Activated CD4-positive, alpha-beta T cell treated with anti-CD3 and anti-CD28 coated beads, Interleukin-2, Interleukin-6, amounts not matched to agents 100 ng/mL and 50 ng/mL, durations not matched to agents 16 hours and 8 hours (primary cell): ENCODE data around the gene TMPRSS4.

Source experiments
- DNase-seq: peaks from one replicate; pipeline ENCODE4 v3.0.0-alpha.2; 2020

TMPRSS4 gene

DNA sequence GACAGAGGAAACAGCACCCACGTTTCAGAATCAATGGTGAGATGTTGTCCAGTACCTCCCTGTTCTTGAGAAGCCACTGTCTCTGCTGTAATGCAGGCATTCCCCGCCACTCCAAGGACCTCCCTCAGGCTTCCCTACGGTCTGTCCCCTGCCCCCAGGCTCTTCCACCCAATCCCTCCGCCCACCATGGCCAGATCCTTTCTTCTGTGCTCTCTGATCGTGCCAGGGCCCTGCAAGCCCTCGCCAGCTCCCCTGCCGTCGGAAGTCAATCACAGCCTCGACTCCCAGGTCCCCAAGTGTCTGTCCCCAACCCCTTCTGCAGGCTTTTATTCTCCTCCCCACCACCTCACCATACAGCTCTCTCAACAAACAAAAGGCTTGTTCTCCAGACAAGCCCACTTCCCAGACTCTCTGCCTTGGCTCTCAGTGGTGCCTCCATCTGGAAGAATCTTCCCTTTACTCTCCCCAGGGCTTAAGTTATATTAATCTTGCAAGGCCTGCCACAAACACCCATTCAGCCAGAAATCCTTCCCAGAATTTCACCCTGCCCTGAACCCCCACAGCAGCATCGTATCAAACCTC lies 62.1 kb downstream of the TMPRSS4 start:
- no peak for DNase-seq

DNA sequence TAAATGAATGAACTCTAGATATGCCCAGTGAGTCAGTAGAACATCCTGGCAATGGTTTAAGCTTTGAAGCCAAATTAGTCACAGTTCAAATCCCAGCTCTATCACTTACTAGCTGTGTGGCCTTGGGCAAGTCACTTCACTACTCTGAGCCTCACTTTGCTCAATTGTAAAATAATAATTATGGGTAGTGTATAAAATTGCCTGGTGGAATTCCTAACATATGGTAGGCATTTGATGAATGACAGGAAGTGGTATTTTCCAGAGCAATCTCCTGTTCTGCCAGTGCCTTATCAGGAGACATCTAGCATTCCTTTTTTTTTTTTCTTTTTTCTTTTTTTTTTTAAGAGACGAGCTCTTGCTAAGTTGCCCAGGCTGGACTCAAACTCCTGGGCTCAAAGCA lies 62.7 kb downstream of the TMPRSS4 start:
- DNase-seq: no peak

DNA sequence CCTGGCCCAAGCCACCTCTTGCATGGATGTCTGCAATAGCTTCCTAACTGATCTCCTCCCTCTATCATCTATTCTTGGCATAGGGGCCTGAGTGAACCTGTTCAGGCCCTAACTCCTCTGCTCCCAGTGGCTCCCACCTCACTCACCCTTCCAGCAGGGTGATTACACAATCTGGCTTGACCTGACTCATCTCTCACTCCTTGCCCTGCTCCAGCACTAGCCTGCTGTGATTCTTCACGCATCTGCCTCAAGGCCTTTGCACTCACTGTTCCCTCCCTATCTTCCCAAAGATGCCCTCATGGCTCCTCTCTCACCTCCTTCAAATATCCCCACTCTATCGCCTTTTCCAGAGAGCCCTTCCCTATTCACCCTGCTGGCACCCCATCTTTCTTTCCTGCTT lies 65.2 kb downstream of the TMPRSS4 start:
- DNase-seq: no peak

DNA sequence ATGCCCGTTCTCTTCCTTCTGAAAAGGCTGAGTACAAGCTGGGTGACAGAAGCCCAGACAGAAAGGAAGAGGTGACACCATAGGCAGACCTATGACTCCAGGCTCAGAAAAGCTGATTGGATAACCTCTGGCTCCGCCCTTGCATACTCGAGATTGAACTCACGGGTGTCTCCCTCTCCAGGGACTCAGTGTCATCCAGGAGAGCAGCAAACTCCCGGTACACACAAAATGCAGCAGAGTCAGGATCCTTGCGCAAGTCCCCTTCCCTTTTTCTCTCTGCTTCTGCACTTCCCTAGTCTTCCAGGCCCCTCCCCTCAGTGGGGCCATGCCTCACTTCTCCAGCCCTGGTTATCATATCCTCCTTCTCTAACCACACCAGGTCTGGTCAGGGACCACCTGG lies 65.9 kb downstream of the TMPRSS4 start:
- no peak for DNase-seq

DNA sequence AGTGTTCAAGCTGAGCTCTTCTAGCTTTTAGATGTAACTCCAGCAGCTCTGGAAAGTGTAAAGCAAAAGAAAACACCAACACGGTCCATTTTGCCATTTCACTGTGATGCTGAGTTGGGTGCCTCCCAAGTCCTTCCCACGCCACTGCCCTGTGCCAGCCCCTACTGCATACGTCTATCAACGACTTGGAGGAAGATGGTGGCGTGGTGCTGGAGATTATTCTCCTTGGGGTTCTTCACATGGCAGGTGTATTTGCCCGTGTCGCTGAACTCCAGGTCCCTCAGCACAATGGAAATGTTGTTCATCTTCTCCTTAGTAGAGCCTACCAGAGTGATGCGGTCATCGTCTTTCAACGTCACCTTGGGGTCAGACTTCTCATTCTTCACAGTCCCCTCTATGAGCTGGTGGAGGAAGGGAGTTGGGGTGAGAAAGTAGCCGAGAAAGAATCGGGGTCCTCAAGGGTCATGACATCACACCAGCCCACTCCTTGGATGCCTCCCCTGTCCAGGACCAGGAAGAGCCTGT lies 66.8 kb downstream of the TMPRSS4 start:
- no peak for DNase-seq

DNA sequence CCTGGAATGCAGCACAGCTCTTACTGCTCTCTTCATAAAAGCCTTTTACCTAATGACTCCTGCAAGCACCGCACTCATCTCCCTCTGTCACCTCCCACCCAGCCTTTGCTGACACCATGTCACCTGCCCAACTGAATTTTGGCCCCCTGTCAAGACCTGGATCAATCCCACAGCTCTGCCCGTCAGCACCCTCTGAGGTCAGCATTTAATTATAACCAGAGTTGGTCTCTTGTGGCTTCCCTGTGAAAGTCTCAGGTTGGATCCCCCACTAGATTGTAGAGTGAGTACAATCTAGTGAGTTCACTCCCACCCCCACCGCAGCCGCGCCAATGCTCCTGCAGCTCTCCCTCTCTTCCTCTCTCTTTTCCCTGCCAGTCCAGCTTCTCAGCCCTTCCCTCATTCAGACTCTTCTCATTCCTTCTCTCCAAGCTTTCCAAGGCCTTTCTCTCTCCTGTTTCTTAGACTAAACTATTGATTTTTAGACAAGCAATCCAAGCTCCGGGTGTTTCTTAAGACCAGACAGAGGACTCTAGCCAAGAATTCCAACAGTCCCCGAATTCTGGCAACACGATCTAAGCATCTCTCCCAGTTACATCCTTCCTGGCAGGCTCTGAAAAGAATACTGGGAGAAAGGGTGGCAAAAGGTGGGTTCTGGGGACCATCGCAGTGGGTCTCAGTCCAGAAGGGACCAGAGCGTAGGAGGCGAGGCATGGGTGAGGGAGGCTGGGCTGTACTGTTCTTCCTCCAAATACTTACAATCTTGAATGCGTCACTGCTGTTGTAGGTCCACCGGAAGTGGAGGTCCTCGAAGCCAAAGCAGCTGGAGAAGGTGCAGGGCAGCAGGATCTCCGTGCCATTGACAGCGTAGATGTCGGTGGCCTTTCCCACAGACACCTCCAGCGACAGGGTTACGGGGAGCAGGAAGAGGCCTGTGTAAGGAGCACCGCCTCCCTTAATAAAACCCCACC lies 67.7 kb downstream of the TMPRSS4 start:
- DNase-seq: no peak

DNA sequence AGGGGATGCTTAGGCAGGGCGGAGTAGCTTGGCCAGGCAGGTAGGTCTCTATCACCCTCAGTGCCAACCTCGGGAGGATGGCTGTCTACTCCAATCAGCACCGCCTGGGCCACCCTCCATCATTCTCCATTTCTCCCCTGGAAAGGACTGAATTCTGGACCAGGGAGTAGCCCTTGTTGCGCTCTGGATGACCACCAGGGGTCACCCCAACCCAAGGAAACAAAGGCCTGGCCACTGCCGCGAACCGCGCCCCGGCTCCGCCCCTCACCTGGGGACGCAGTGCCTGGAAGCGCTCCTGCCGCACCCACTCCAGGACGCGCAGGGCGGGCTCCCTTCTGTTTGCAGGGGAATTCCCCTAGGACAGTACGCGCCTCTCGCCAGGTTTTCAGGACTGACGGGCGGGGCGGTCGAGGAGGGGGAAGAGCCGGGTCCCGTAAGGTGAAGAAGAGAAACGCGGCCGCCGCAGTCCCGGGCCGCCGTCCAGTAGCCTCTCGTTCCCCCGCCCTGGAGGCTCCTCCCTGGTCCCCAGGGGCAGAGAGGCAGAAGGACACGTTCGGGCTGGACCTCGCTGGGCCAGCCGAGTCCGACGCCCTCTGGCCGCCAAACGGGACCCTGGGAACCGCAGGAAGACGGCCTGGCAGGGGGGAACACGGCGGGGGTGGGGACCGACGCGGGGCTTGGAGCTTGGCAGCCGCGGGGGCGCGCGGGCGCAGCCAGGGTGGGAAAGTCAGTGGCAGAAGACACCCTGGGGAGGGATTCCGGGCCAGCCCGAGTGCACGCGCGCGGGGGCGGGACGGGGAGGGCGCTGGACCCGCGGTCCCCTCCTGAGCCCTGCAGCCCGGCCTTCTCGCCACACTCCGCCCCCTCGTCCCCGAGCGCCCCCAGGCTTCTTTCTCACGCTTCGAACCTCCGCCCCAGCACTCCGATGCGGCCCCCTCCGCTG lies 68.7 kb downstream of the TMPRSS4 start:
- DNase-seq: peak; percentile 93

DNA sequence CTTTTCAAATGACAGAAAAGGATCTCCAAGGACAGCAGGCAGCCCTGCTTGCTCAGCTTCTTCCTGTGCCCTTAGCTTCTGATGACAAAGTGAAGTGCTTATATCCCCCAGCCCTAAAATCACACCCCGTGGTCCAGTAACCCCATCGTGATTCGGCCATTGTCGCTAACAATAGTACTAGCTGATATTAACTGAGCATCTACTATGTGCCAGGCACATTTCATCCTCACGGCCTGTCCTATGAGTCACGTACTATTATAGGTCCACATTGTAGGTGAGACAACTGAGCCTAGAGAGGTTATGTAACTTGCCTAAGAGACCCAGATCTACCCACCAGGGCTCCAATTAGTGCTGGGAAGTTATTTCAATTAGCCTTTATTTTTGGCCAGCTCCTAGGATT lies 69.7 kb downstream of the TMPRSS4 start:
- DNase-seq: no peak

DNA sequence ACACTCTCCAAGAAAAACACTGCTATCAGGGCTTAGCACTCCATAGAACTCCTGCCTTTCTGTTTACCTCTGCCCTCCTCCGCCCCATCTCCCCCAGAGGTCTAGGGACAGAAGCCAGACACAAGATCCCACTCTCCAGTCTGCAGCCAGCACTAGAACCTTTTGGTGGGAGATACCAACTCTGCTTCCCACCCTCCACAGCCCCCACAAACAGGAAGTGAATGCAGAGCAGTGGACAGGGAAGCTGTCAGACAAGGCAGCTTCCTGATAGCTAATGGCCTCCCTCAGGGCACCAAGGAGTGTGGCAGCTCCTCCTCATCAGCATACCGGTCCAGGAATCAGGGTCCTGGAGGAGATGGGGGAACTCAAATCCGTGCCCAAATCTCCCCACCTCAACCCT lies 70.6 kb downstream of the TMPRSS4 start:
- no peak for DNase-seq

DNA sequence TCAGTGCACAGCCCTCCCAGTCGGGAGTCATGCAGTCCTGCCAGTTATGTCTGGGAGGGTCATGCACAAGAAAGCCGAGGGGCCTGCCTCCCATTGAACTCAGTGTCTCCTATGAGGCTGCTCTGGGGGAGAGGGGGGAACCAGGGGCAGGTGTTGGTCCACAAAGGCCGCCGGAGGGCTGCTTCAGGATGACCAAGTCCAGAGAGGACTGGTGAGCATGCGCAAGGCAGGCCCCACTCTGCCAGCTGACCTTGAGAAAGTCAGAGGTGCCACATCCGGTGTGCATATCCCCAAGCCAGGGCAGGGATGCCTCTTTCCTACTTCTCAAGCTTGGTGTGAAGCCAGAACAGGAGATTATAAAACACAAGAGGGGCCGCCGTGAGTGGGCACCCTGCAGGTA lies 71.4 kb downstream of the TMPRSS4 start:
- no peak for DNase-seq

DNA sequence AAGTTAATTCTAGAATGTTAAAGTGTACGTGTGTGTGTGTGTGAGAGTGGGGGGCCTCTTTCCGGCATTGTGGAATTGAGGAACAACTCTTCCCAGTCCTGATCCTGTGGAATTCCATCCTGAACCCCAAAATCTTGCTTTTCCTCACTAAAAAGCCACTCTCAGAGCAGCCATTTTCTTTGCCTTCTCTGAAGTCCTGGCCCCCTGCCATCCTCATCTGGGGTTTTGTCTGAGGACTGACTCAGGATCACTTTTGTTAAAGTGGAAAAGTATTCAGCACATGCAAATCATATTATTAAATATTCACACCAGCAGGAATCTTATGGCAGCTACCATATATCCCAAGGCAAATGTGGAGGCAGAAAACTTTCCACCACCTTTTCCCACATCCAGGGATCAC lies 72.0 kb downstream of the TMPRSS4 start:
- DNase-seq: no peak

DNA sequence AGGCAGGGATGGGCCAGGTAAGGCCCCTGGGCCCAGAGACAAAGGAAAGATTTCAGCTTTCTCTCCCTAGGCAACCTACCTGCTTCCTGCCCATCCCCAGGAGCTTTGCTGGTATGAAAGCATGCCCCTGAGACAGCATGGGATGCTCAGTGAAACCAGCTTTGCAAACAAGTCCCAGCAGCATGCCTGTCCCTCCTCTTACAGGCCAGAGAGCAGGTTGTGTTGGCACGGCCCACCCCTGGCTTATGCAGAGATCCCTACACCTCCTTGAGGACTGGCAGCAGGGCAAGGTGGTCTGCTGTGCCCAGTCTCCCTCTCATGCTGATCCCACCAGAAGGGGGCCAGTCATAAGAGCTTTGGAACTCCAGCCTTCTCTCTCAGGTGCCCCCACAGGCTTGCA lies 72.6 kb downstream of the TMPRSS4 start:
- no peak for DNase-seq

DNA sequence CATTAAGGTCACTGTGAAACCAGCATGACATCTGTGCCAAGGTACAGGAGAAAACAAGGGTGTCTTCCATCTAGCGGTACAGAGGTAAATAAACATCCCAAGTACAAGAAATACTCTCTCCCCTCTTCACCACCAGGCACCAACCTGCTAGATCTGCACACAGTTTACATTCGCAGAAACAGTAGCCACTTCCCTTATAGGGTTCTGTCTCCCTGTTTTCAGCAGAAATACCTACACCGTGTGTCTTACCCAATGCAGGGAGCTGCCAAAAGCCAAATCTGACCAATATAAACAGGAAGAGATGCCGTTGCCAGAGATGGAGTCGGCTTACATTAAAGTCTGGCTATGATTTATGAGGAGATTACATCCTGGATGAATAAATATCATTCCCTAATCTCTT lies 74.6 kb downstream of the TMPRSS4 start:
- DNase-seq: no peak

DNA sequence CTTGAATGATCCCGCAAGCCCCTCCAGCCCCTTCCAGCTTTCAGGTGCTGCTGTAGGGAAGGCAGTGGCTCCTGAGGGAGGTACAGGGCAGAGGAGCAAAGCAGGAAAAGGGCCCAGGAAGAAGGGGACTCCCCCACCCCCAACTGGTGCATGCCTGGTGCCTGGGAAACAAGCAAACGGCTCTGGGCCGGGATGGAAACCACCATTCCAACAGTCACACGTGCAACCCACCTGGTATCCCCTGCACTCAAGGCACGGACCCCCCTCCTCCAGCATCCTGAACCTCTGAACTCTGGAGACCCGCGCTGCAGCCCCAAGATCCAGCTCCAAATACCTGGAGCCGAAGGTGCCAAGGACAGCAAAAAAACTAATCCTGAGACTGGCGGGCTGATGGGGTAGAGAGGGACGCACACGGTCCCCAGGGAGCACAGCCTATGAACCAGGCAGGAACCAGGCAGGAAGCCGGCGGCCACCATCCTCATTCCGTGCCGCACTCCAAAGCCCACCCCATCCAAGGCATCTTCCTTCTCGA lies 75.2 kb downstream of the TMPRSS4 start:
- no peak for DNase-seq

DNA sequence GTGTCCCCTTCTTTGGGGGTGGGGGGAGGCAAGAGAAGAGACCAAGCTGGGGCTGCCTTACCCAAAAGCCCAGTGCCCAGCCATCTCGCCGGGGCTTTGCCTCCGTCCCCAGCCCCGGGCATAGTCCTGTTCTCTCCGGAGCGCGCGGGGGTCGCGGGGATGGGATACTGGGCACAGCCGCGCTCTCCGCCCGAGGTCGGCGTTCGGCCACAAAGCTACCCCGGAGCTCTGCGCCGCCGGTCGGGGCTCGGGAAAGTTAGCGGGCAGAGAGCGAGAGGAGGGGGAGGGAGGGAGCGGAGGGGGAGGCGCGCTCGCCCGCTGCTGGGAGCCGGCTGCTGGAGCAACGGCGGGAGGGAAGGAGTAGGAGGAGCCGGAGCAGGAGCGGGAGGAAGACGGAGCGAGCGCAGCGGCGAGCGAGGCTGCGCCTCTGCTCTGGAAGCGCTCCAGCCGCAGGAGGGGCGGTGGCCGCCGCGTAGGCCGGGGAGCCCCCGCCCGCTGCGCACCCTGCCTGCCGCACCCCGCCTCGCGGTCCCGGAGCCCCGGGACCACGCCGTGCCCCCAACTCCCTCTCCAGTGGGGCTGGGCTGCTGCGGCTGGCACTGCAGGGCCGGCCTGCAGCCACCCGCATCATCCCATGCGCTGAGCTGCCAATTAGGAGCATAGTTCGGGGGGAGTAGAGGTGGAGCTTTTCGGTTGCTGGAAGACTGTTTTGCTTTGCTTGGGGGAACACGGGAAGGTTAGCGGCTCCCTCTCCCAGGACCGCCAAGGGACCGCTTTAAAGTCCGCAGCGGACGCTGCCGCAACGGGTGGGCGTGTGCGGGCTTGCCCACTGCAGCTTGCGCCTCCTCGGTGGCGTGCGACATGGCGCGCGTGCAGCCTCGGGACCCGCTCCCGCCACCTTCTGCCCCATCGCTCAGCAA lies 75.9 kb downstream of the TMPRSS4 start, which contains the start of gene SCN4B:
SCN4B (minus strand) TSS at position 272 of the 920 bp plus-strand sequence; CDS start at position 122, 150 bp downstream.
- DNase-seq: no peak

DNA sequence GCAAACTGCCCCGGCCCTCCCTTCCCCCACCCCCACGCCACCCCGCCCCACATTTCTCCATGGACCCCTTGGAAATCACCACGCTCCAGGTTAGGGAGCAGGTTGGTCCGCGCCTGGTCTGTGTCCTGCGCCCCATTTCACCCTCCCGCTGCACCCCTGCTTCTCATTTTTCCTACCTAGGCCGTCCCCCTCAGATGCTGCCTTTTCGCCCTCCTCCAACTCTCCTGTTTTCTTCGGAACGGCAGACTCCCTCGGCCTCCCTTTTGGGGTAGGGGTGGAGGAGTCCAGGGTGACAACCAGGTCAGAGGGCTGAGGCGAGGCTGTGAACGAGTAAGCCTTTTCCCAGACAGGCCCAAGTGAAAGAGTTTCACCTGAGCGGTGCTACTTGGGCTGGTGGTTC lies 76.6 kb downstream of the TMPRSS4 start:
- DNase-seq: no peak

DNA sequence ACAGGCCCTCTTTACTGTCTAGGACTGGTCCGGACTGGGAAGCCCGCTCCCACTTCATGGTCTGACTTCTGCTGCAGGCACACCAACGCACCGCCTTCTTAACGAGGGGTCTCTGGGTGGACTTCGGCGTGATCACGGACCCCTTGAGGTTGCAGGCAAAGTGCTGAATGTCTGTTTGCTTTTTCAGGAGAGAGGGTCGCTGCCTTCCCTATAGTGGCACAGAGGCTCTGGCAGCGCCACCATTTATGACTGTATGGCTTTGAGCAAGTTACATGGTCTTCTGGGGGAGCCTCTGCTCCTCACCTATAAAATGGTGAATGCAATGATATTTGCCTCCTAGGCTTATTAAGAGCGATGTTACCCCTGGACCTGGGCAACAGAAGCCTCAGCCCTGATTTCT lies 77.1 kb downstream of the TMPRSS4 start:
- DNase-seq: no peak

DNA sequence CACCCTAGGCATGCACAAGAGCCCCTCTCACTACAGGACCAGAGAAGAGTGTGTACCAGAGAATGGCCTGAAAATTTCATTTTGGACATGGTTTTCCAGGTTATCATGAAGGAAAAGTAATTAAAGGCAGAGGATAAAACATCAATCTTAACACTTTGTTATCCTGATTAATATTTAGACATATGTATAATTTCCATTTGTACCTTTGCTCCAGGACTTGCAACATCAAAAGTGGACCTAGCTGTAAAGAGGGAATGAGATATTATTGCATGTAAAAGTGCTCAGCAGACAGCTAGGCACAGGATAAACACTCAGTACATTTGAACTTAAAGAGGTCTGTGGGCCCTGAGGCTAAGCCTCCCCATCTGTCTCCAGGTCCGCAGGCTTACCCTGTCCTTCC lies 77.8 kb downstream of the TMPRSS4 start:
- DNase-seq: no peak

DNA sequence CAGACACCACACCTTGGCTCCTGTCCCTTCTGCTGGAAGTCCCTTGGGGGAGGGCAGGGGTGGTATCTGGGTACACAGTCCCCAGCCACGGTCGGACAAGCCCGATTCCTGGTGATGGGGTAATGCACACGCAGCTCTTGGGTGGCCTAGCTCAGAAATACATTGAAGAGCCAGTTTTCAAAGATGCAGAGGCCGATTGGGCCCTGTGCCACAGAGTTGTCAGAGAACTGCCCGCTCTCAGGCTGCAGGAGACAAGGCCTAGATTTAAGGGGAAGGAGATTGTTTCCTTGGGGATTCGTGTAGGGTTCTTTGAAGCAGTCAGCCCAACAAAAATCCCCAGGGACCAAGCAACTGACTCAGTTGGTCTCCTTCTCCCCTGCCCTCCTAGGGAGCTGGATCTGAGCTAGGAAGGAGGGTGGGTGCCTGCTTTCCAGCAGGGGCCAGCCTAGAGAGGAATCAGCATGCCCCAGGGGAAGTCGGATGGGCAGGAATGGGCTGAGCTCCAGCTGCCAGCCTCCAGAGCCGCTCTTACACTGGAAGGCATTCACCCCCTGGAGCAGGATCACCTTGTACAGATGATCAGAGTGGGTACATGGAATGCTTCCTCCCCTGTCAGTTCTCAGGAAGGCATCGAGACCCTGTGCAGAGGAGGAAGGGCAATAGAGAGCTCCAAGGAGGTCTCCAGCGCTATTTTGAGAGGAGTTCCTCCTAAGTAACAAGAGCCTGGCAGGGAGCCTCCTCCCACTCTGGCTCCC lies 79.1 kb downstream of the TMPRSS4 start:
- no peak for DNase-seq

DNA sequence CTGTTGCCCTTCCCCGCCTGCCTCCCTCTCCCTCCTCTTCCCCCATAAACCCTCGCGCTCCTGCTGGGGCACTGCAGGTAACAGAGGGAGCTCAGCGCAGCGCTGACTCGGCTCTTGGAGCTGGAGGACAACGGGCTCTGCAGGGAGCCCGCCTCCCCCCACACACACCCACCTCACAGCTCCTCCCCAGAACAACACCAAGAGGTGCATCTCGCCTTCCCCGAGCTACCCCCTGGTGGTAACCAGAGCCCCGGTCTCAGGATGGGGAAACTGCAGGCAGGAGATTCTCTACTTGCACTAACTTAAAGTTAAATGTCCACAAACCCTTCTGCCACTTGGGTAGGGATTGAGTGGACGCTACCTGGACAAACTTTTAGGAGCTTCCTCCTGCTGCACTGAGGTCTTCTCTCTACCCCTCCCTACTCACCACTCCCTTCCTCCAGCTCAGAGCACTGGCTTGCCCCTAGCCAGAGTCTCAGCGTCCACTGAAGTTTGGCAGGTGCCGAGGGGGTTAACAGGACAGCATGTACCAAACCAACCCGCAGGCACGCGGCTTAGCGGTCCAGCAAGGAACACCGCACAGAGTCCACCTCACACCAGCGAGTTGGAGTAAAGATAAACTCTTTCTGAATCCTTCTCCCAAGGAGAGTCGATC lies 79.8 kb downstream of the TMPRSS4 start:
- no peak for DNase-seq
